ENCODE measurements around the gene LTBP2. TPM values are rescaled to one million over a fixed set of nuclear protein-coding genes. Genes with fewer than 3 reads are reported as not detected.

The LTBP2 gene
- total and polyA plus RNA-seq, 2 of the 8 experiments (the other 6 are each of a cell fraction or from before 2014, with no cell fraction given): 0.48 to 0.89 TPM

DNA sequence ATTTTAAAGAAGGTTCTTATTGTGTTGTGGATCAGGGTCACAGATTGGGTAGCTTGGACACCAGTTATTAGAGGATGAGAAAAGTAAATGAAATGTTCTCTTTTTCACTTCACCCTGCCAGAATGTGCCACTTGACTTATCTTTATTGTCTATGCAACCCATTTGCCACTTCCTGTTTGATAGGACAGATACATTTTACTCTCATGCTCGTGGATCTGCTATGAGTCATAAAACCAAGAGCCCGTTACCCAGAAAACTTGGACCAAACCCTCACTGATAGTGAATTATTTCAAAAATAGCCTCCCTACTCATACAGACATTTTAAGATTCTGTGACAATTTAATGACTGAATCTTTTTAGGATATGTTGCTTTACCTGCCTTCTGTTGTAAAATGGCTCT, 116.7 kb downstream of the LTBP2 start:
- Histone ChIP-seq H2BK20ac (ENCODE audit: low read length) (no peak overlapping the region), H3K23ac (ENCODE audit: insufficient read length) (no peak overlapping the region), H2BK15ac (ENCODE audit: low read length) (no peak overlapping the region), H3K79me2 (ENCODE audit: control insufficient read depth in 1 of 2, insufficient read depth in 2 of 2, low read length in 2 of 2) (peaks cover 0 to 33% of the 10 kb centered on the region in 2 experiments; a peak in 3 of 4 replicates), H3K14ac (ENCODE audit: insufficient read length) (no peak overlapping the region), H3K23me2 (ENCODE audit: low read depth, low read length) (peaks cover 12% of the 10 kb centered on the region), H2BK120ac (replicated peaks; ENCODE audit: low read depth, low read length) (no peak overlapping the region), H3K18ac (ENCODE audit: extremely low read depth, low read length) (no peak overlapping the region), H2BK5ac (ENCODE audit: low read depth, low read length) (no peak overlapping the region), H3K79me1 (ENCODE audit: low read depth, low read length) (peaks cover 2% of the 10 kb centered on the region; the same call in 1 of the 2 replicates), H2AFZ (ENCODE audit: low read length) (no peak overlapping the region), H4K91ac (replicated peaks; ENCODE audit: insufficient read length, low read length) (no peak overlapping the region), H2AK5ac (ENCODE audit: low read depth, low read length) (no peak overlapping the region), H3K27me3 (replicated peaks in 1 of 4; ENCODE audit: control insufficient read depth in 3 of 4, extremely low read depth in 1 of 4, insufficient read depth in 3 of 4, low read length in 3 of 4) (no peaks in the 10 kb centered on the region), H3K4me2 (ENCODE audit: insufficient read depth in 1 of 2, low read depth in 2 of 2, low read length in 2 of 2) (no peak overlapping the region; a peak in 1 of 4 replicates), H3K56ac (replicated peaks; ENCODE audit: insufficient read length, low read depth, low read length) (no peak overlapping the region), H3K4me1 (replicated peaks in 1 of 4; ENCODE audit: control insufficient read depth in 3 of 4, insufficient read depth in 4 of 4, low read length in 3 of 4) (peaks cover 2 to 7% (median 4%) of the 10 kb centered on the region in 4 experiments; a peak in 6 of 7 replicates), H3K4me3 (ENCODE audit: extremely low read depth in 1 of 4, insufficient read depth in 2 of 4, low read depth in 3 of 4, low read length in 4 of 4) (peak overlapping the region in 1 of 4 experiments; percentile 73; a peak in 1 of 8 replicates), H3K9ac (replicated peaks in 1 of 4; ENCODE audit: extremely low read depth in 1 of 4, low read depth in 3 of 4, low read length in 3 of 4) (no peak overlapping the region), H4K5ac (ENCODE audit: insufficient read length, low read depth, low read length) (no peak overlapping the region), H2BK12ac (ENCODE audit: low read depth, low read length) (no peak overlapping the region), H3K9me3 (ENCODE audit: insufficient read depth in 2 of 2, low read depth in 1 of 2, low read length in 1 of 2) (no peaks in the 10 kb centered on the region), H3K36me3 (ENCODE audit: control insufficient read depth in 2 of 4, insufficient read depth in 4 of 4, low read length in 3 of 4) (peaks cover 0 to 7% (median 0%) of the 10 kb centered on the region in 4 experiments; a peak in 1 of 8 replicates), H4K8ac (ENCODE audit: extremely low read depth, insufficient read depth, low read length) (no peak overlapping the region), H3K4ac (replicated peaks; ENCODE audit: insufficient read length, low read depth, low read length) (no peak overlapping the region), H3K27ac (ENCODE audit: low read depth, low read length) (no peak overlapping the region), H4K20me1 (replicated peaks in 1 of 2; ENCODE audit: control insufficient read depth in 1 of 2, insufficient read depth in 2 of 2, low read length in 2 of 2) (peaks cover 0 to 1% of the 10 kb centered on the region in 2 experiments)
- 88% methylated on average over 2 of the region's 2 CpGs; no CpG with 5 or more reads in 1 of the 2 experiments for WGBS, 2 experiments (ENCODE audit: extremely low coverage in 1 of 2, insufficient coverage in 1 of 2, insufficient read length in 1 of 2, insufficient replicate concordance in 2 of 2, low coverage in 1 of 2, low lambda C conversion rate in 2 of 2, missing lambda C conversion rate in 1 of 2)
- ChIA-PET CTCF (ENCODE audit: partially characterized antibody) (interaction anchor here (0.6 to 2.6 kb wide), 2 partner anchors 12 to 126 kb away, joined by 3 to 11 read pairs; no protein-coding TSS in a partner anchor), POLR2A (ENCODE audit: partially characterized antibody) (interaction anchor here (1.2 to 1.7 kb wide), 2 partner anchors 19 to 36 kb away, joined by 3 read pairs; no protein-coding TSS in a partner anchor)
- FAIRE-seq (no peak), DNase-seq (ENCODE audit: low read depth in 1 of 2, low spot score in 2 of 2) (no peak)
- TF ChIP-seq KDM5A (IDR thresholded peaks at IDR 0.05; ENCODE audit: low read length) (no peak), CEBPB (IDR thresholded peaks at IDR 0.05; ENCODE audit: low read depth, low read length) (no peak), EP300 (IDR thresholded peaks at IDR 0.05; ENCODE audit: borderline replicate concordance in 1 of 2, low read depth in 2 of 2, low read length in 2 of 2) (no peak)

Data from H1 (cell line).